ENCODE results near the gene ABHD16A. TPM values are rescaled to one million over a fixed set of nuclear protein-coding genes. Genes with fewer than 3 reads are reported as not detected.
A peak's percentile ranks its signal among the peaks of the same experiment; 100 is the strongest.

Gene ABHD16A
- total and polyA plus RNA-seq, 8 donors, result 15.1 to 122 (median 46.8) TPM

DNA sequence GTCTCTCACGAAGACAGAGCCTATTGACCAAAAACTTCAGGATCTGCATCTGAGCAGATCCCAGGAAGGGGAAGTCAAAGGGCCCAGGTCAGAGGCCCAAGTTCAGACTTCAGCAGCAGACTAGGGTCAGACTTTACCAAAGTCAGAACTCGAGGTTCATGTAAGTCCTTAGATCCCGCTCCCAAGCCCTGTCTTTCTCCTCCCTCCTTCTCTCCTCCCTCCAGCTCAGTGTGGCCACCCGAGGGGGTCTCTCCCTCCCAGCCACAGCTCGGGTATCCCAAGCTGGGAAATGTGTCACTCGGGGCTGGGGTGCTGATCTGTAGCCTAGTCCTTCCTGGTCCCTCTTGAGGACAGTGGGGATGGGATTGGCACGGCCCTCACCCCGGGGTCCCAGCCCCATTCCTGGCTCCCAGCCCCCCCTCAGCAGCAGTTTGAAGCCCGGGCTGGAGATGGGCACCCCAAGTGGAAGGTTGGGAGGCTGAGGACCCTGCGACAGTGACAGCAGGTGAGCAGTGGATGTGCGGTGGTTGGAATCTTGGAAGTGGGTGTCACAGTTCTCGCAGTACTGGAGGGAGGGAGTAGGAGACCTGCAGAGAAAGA is 40.9 kb downstream of the ABHD16A start:
- H3K27ac ChIP-seq, result peak overlapping the region in 3 of 5 donors; percentile 26 to 91 (median 87)
- no peaks in the 10 kb centered on the region for H3K27me3 ChIP-seq
- H3K9me3 ChIP-seq, result no peaks in the 10 kb centered on the region
- 86 to 93% (median 91%) methylated on average over 12 of the region's 12 CpGs for WGBS, 5 donors
- intact Hi-C loops (cut with DNase I; ENCODE audit: low total_unique reads), result no loop called here
- DNase-seq, result no peak
- TF ChIP-seq, protein P1, sequence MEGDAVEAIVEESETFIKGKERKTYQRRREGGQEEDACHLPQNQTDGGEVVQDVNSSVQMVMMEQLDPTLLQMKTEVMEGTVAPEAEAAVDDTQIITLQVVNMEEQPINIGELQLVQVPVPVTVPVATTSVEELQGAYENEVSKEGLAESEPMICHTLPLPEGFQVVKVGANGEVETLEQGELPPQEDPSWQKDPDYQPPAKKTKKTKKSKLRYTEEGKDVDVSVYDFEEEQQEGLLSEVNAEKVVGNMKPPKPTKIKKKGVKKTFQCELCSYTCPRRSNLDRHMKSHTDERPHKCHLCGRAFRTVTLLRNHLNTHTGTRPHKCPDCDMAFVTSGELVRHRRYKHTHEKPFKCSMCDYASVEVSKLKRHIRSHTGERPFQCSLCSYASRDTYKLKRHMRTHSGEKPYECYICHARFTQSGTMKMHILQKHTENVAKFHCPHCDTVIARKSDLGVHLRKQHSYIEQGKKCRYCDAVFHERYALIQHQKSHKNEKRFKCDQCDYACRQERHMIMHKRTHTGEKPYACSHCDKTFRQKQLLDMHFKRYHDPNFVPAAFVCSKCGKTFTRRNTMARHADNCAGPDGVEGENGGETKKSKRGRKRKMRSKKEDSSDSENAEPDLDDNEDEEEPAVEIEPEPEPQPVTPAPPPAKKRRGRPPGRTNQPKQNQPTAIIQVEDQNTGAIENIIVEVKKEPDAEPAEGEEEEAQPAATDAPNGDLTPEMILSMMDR (IDR thresholded peaks at IDR 0.05), result no peak
- no peak for TF ChIP-seq POLR2AphosphoS5 (IDR thresholded peaks at IDR 0.05)
- TF ChIP-seq POLR2A (IDR thresholded peaks at IDR 0.05), result no peak
- no peak for TF ChIP-seq EP300 (IDR thresholded peaks at IDR 0.05)
- no peak overlapping the region for H3K4me3 ChIP-seq
- peaks cover 18 to 38% (median 30%) of the 10 kb centered on the region in 4 donors for H3K36me3 ChIP-seq
- H3K4me1 ChIP-seq, result peaks cover 49 to 81% (median 77%) of the 10 kb centered on the region in 4 donors

DNA sequence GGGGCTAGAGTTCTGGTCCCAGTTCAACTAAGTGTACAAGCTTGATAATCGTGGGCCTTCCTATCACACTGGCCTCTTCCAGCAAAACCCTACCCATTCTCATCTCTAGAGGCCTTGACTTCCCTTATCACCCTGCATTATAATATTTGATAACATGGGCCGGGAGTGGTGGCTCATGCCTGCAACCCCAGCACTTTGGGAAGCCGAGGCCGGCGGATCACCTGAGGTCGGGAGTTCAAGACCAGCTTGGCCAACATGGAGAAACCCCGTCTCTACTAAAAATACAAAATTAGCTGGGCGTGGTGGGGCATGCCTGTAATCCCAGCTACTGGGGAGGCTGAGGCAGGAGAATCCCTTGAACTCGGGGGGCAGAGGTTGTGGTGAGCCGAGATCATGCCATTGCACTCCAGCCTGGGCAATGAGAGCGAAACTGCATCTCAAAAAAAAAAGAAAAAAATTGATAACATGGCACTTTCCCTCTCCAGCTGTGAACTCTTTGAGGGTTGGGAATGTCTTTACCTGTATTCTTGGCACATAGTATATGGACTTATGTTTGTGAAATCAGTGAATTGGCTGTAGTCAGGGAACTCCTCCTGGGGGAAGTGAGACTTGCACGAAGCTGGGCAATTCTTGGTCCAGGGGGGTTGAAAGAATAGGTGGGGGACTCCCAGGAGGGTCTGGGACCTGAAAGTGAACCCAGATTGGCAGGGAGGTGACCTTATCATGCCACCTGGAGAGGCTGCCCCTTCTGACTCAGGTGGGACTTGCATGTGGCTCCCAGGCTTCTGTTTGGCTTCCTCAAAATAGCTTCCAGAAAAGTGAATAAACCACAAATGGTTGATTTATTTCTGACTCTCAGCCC is 41.6 kb downstream of the ABHD16A start:
- intact Hi-C loops (cut with DNase I; ENCODE audit: low total_unique reads), result no loop called here
- TF ChIP-seq, protein P1 (IDR thresholded peaks at IDR 0.05), result no peak
- TF ChIP-seq POLR2AphosphoS5 (IDR thresholded peaks at IDR 0.05) (no peak), POLR2A (IDR thresholded peaks at IDR 0.05) (no peak), EP300 (IDR thresholded peaks at IDR 0.05) (no peak)
- peak overlapping the region; percentile 78 to 93 (median 91) for H3K27ac ChIP-seq
- H3K36me3 ChIP-seq, result peaks cover 14 to 41% (median 32%) of the 10 kb centered on the region in 4 donors
- peak overlapping the region; percentile 69 to 87 (median 80) for H3K4me3 ChIP-seq
- DNase-seq, result no peak
- H3K4me1 ChIP-seq, result peaks cover 42 to 77% (median 74%) of the 10 kb centered on the region in 4 donors
- H3K27me3 ChIP-seq, result no peaks in the 10 kb centered on the region
- H3K9me3 ChIP-seq, result no peaks in the 10 kb centered on the region
- WGBS, 5 donors, result 54 to 75% (median 64%) methylated on average over 12 of the region's 12 CpGs

DNA sequence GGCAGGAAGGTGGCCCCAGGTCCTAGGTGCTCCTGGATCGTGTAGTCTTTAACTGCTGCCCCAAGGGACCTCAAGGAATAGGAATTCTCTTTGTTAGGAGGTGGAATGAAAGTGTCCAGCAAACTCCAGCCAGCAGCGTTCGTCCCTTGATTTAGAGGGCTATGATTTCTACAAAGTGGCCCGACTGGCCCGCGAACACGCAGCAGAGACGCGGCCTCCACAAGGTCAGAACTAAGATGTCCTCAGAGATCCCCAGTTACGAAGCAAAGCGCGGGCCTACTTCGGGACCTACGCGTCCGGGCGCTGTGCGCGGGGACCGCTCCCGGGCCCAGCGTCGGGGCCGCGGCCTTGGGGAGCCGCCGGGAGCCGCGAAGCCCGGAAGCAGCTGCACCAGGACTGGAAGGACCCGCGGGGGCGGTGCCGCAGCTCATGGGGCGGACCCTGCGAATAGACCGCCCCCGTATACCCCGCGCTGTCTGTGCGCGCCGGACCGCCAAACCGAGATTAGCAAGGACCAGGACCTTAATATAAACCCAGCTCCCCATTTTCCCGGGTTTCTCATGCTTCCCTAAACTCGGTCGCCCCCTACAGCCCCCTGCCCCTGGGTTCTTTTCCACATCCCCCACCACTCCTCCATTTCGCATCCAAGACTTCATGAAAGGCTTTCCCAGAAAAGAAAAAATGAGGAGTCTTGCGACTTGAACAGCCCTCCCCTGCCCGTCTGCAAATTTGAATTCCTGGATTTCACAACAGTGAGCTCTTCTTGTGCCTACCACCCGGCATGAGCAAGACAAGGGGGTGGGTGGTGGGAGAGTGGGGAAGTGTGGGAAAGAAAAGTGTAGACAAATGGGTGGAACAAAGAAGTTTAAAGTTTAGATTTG is 42.5 kb downstream of the ABHD16A start, which contains the start of gene C6orf47:
Gene C6orf47 (minus strand): TSS at position 398 of the 881 bp plus-strand sequence. CDS start 831 bp downstream, outside the sequence.
- TF ChIP-seq EP300 (IDR thresholded peaks at IDR 0.05) (no peak), POLR2AphosphoS5 (IDR thresholded peaks at IDR 0.05) (peak; percentile 55 to 97 (median 89)), POLR2A (IDR thresholded peaks at IDR 0.05) (peak in 1 of 4 donors; percentile 78)
- TF ChIP-seq, protein P1 (IDR thresholded peaks at IDR 0.05), result no peak
- Histone ChIP-seq H3K36me3 (peaks cover 14 to 50% (median 41%) of the 10 kb centered on the region in 4 donors), H3K27me3 (no peaks in the 10 kb centered on the region), H3K9me3 (no peaks in the 10 kb centered on the region), H3K4me1 (peaks cover 40 to 82% (median 75%) of the 10 kb centered on the region in 4 donors), H3K4me3 (peak within 1 kb of the TSS; percentile 69 to 87 (median 80)), H3K27ac (peak within 1 kb of the TSS; percentile 78 to 93 (median 91))
- 0 to 1% (median 1%) methylated on average over 26 to 52 of the region's 52 CpGs for WGBS, 5 donors
- intact Hi-C loops (cut with DNase I; ENCODE audit: low total_unique reads), result no loop called here
- DNase-seq, result peak; percentile 90 to 96
